GM12891 (cell line): ENCODE measurements around the gene TAS2R19.

Experiments
- DNase-seq: peaks from one replicate; pipeline ENCODE4 v3.0.0; 2011; ENCODE audit warnings: low spot score; ENCODE audit not compliant: insufficient read length
- FAIRE-seq: peaks from 2 replicates; lab custom pipeline; 2011; peaks lifted over from hg19 to GRCh38; lab: Jason Lieb, UNC
- PAX5 ChIP-seq: IDR thresholded peaks from 2 replicates; pipeline ENCODE4 v1.6.1; 2011; ENCODE audit warnings: low read length, moderate library complexity, mild to moderate bottlenecking; ENCODE audit not compliant: insufficient read depth, severe bottlenecking
- POLR2A ChIP-seq: IDR thresholded peaks from 2 replicates; pipeline ENCODE4 v1.6.1; 2011; ENCODE audit warnings: low read depth, low read length, control low read depth
- POLR2AphosphoS5 ChIP-seq: IDR thresholded peaks from 2 replicates; pipeline ENCODE4 v1.6.1; 2011; ENCODE audit warnings: low read depth, low read length, control low read depth
- POU2F2 ChIP-seq: IDR thresholded peaks from 2 replicates; pipeline ENCODE4 v1.6.1; 2011; ENCODE audit warnings: low read depth, mild to moderate bottlenecking, control low read depth, low read length, moderate library complexity
- SPI1 ChIP-seq: IDR thresholded peaks from 2 replicates; pipeline ENCODE4 v1.6.1; 2011; ENCODE audit warnings: low read depth, low read length, control low read depth
- TAF1 ChIP-seq: IDR thresholded peaks from 2 replicates; pipeline ENCODE4 v1.6.1; 2011; ENCODE audit warnings: low read depth, low read length, control low read depth

TAS2R19 gene

DNA sequence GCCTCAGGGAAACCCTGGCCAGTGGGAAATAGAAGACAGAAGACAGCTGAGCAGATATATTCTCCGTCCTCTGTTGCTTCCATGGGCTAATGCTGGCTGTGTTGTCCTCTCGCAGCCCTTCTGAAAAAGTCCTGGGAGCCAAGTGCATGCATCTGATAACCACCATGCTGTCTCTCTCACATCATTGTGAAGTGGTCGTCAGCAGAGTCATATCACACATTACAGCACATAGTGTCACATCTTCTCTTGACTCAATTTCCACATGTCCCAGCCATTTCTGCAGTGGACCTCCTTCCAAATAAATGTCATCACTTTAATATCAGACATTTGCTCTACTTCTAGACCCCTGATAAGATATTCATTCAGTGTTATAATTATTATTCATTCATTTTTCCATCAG lies 28.1 kb downstream of the TAS2R19 start:
- DNase-seq, result no peak
- FAIRE-seq, result no peak
- TF ChIP-seq SPI1 (no peak), PAX5 (no peak), POU2F2 (no peak), POLR2AphosphoS5 (no peak), TAF1 (no peak), POLR2A (no peak)

DNA sequence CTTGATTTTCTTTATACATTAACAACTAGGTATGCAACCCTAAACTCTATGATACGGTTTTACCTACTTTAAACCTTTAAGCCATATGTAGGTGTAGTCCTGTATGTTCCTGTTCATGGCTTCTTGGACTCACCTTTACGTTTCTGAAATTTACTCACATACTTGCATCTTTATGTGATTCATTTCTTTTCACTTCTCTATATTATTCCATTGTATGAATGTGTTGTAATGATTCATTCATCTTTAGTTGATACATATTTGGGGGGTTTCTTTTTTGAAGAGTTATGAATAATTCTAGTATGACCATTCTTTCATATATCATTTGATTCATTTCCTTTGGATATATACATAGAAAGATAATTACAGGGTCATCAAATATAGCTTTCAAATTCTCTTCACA lies 33.3 kb downstream of the TAS2R19 start:
- DNase-seq (no peak), FAIRE-seq (no peak)

DNA sequence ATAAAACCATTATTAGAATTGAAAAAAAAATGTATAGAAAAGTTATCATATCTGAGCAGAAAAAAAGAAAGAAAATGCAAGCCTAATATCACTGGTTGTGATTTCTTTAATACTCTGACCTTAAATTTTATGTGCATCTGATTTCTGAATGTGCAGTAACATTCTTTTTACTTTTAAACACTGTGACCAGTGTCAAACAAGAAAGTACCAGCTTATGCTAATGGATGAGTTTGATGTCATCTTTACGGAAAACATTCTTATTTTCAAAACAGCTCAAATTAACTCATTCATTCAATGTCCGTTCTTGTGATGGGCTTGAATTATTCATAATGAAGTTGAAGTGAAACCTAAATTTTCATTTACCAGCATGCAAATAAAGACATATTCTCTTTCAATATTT lies 35.6 kb downstream of the TAS2R19 start, which contains the start of gene TAS2R50:
Gene TAS2R50, minus strand, starts transcription at position 101 of the 400 bp plus-strand sequence. Its CDS starts 52 bp downstream, at position 49.
- TF ChIP-seq POLR2AphosphoS5 (no peak), PAX5 (no peak), POU2F2 (no peak), SPI1 (no peak)
- DNase-seq (no peak), FAIRE-seq (no peak)

More for the DNA sequence above, 33.3 kb downstream of the TAS2R19 start:
- no peak for TF ChIP-seq SPI1
- no peak for TF ChIP-seq POLR2A
- TF ChIP-seq POU2F2, result no peak
- TF ChIP-seq PAX5, result no peak
- TF ChIP-seq TAF1, result no peak
- TF ChIP-seq POLR2AphosphoS5, result no peak

DNA sequence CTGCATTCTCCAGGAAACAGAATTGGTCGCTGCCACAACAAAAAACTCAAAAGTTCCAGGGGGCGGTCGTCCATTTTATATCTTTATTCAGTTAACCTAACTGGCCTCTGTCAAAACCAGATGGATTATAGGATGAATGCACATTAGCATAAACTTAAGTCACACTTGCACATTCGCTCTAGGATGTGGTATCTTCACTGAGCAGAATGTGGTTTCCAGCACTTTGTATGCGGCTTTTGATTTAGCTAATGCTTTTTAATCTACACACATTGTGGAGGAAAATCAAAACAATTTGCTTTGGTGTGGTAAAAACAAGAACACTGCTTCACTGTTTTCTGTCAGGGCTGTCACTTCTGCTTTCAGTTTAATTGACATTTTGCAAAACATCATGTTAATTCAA lies 40.2 kb downstream of the TAS2R19 start:
- DNase-seq, result no peak
- peak; percentile 45; the same call in 1 of the 2 replicates for TF ChIP-seq SPI1
- TF ChIP-seq POLR2AphosphoS5, result no peak
- no peak for FAIRE-seq

DNA sequence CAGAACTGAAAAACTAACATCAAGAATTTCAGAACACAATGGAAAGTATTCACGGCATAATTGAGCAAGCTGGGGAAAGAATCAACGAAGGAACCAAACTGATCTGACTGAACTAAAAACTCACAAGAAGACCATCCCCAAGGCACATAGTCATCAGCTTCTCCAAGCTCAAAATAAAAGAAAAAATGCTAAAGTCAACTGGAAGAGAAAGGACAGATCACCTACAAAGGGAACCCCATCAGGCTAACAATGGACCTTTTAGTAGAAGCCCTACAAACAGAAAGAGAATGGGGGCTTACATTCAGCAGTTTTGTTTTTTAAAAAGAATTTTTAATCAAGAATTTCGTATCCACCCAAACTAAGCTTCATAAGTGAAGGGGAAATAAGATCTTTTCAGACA lies 47.5 kb downstream of the TAS2R19 start:
- FAIRE-seq (no peak), DNase-seq (no peak)
- no peak for TF ChIP-seq PAX5
- no peak for TF ChIP-seq TAF1
- TF ChIP-seq POLR2AphosphoS5, result no peak
- TF ChIP-seq POU2F2, result no peak
- TF ChIP-seq SPI1, result no peak
- TF ChIP-seq POLR2A, result no peak
